Measurements from ENCODE around the gene CRLF3.

GRCh38 chr17:30790279-30790678, 34.2 kb downstream of the CRLF3 start:
- no peak for TF ChIP-seq CTCF (IDR thresholded peaks at IDR 0.05; ENCODE audit: low read depth, low read length, poor library complexity, severe bottlenecking)
- no peak for TF ChIP-seq EZH2phosphoT487 (IDR thresholded peaks at IDR 0.05; ENCODE audit: borderline replicate concordance, low read length)

Data from DOHH2 (cell line).